Measurements from ENCODE around the gene S100A12.

- TF ChIP-seq CTCF (conservative IDR thresholded peaks at IDR 0.05; ENCODE audit: low read length) (no peak), EZH2phosphoT487 (IDR thresholded peaks at IDR 0.05; ENCODE audit: borderline replicate concordance, low read depth, low read length) (no peak)
Observed at GRCh38 chr1:153370146-153370545, 5.3 kb downstream of the S100A12 start.

Measured in OCI-LY7 (cell line).